GM19452 (cell line): ENCODE data around the gene SUFU.

Experiments used
- ATAC-seq: cut with Tn5 transposase; IDR thresholded peaks from one replicate; pipeline ENCODE4 v1.9.1; 2021; ENCODE audit not compliant: unreplicated experiment

The SUFU gene

GRCh38 chr10:102648269-102648888 lies 144.6 kb downstream of the SUFU start:
- no peak for ATAC-seq

- ATAC-seq = no peak
These were observed 145.4 kb downstream of the SUFU start for GRCh38 chr10:102648889-102649796.

GRCh38 chr10:102649797-102650654 lies 146.3 kb downstream of the SUFU start:
- ATAC-seq = no peak

GRCh38 chr10:102650655-102651454 lies 147.1 kb downstream of the SUFU start:
- no peak for ATAC-seq

- ATAC-seq = no peak
These were observed 147.8 kb downstream of the SUFU start for GRCh38 chr10:102651455-102652169.

- ATAC-seq = peak; percentile 50
These were observed 148.6 kb downstream of the SUFU start for GRCh38 chr10:102652170-102652916.

GRCh38 chr10:102653060-102653459 lies 149.3 kb downstream of the SUFU start:
- ATAC-seq = no peak

GRCh38 chr10:102654566-102654965 lies 150.8 kb downstream of the SUFU start:
- ATAC-seq = no peak

- no peak for ATAC-seq
These were observed 151.2 kb downstream of the SUFU start for GRCh38 chr10:102654969-102655368.

- no peak for ATAC-seq
These were observed 152.3 kb downstream of the SUFU start for GRCh38 chr10:102656026-102656425.

- no peak for ATAC-seq
These were observed 153.1 kb downstream of the SUFU start for GRCh38 chr10:102656791-102657371.

- ATAC-seq = no peak
These were observed 153.7 kb downstream of the SUFU start for GRCh38 chr10:102657451-102657850.

GRCh38 chr10:102657984-102658724 lies 154.4 kb downstream of the SUFU start:
- no peak for ATAC-seq

- no peak for ATAC-seq
These were observed 155.0 kb downstream of the SUFU start for GRCh38 chr10:102658802-102659201.

- peak; percentile 83 for ATAC-seq
These were observed 157.3 kb downstream of the SUFU start for GRCh38 chr10:102660888-102661657.

- ATAC-seq = peak; percentile 18
These were observed 157.9 kb downstream of the SUFU start for GRCh38 chr10:102661658-102662028.

- no peak for ATAC-seq
These were observed 162.2 kb downstream of the SUFU start for GRCh38 chr10:102665904-102666509.
